AG20443 (cell line): Measurements from ENCODE around the gene PTBP1.

Experiments used
- DNase-seq: peaks from one replicate; pipeline ENCODE4 v3.0.0; 2012; ENCODE audit warnings: low spot score, mixed read lengths

Gene PTBP1

DNA sequence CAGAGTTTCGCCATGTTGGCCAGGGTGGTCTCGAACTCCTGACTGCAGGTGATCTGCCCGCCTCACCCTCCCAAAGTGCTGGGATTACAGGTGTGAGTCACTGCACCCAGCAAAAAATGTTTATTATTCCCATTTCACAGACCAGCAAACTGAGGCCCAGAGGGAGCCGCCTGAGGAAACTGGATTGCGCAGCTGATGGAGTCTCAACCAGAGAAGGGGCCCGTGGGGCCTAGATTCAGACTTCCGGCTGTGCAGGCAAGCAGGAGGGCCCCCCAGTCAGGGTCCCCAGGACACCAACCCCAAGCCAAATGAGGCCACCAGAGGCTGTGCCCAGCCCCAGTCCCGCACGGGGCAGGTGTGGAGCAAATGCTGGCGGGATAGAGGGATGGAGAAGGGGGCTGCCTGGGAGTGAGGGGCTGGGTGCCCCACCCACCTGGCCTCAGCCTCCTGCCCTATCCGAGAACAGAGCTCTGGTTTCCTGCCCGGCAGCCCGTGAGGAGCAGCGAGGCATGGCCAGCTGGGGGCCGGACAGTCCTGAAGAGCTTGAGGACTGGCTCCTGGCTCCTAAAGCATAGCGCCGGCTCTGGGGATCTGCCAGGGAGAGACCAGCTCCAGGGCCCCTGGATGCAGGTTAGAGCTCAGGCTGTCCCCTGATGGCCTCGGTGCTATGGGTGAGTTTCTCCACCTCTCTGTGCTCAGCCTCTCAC, 24.4 kb upstream of the PTBP1 start:
- peak; percentile 7 for DNase-seq

DNA sequence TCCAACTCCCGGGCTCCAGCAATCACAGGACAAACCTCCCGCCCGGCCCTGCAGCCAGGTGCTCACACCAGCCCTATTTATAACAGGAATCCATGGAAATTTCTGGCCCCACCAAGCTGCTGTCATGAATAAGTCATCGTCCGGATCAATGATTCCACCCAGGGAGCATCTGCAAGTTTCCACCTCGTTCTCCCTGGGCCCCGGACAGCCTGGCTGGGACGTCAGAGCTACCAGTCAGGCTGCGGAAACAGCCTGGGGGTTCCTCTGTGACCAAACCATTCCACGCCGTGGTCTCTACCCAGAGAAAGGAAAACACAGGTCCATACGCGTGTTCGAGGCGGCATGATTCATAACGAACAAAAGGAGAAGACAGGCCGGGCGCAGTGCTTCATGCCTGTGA, 20.7 kb upstream of the PTBP1 start:
- no peak for DNase-seq

DNA sequence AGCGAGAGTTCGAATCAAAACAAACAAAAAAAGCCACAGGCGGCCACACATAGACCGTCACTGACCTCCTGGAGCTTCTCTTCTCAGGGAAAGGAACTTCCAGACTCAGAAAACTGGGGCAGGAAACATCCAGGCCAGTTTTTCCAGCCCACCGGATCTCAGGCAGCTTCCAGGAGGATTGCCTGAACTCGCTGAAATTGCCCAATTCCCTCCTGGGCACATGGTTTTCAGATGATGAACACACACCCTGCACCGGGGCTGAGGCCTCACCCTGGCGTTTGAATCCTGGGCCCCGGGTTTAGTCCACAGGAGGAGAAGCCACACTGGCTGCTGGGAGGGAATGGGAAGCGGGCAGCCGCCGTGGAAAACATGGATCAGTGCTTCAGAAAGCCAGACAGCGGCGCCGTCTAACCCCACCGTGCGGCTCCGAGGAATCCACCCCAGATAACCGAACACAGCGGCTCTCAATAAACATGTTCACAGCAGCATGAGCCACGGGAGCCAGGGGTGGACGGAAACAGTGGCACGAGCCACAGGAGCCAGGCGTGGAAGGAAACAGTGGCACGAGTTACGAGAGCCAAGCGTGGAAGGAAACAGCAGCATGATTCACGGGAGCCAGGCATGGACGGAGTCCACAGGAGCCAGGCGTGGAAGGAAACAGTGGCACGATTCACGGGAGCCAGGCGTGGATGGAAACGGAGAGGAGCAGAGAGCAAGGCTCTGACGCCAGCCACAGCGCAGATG, 18.2 kb upstream of the PTBP1 start:
- peak; percentile 90 for DNase-seq

DNA sequence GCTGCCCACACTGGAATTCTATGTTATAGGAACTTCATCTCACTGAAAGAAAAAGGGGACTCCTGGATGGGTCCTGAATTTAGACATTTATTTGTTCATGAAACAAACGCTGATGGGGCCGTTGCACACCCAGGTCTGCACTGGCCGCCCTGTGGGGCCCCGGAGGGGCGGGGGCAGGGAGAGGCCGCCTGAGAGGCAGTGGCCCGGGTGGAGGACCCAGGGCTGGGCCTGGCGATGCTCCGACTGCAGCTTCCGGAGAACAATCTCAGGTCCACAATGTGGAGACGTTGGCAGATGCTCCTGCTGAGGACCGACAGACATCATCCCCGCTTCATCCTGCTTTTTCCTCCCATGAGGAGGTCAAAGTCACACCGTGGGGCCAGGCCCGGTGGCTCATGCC, 16.3 kb upstream of the PTBP1 start:
- DNase-seq = no peak

DNA sequence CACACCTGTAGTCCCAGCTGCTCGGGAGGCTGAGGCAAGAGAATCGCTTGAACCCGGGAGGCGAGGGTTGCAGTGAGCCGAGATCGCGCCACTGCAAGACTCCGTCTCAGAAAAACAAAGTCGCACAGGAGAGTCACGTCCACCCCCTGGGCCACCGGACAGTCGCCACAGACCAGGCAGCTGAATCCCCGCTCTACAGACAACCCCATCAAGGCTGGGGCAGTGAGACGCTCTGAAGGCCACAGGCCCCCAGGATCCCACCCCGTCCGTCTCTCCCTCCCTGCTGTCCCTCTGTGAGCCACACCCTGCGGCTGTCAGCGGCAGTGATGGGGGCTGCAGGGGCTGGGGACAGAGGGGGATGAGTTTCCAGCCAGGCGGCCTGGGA, 15.5 kb upstream of the PTBP1 start:
- no peak for DNase-seq

DNA sequence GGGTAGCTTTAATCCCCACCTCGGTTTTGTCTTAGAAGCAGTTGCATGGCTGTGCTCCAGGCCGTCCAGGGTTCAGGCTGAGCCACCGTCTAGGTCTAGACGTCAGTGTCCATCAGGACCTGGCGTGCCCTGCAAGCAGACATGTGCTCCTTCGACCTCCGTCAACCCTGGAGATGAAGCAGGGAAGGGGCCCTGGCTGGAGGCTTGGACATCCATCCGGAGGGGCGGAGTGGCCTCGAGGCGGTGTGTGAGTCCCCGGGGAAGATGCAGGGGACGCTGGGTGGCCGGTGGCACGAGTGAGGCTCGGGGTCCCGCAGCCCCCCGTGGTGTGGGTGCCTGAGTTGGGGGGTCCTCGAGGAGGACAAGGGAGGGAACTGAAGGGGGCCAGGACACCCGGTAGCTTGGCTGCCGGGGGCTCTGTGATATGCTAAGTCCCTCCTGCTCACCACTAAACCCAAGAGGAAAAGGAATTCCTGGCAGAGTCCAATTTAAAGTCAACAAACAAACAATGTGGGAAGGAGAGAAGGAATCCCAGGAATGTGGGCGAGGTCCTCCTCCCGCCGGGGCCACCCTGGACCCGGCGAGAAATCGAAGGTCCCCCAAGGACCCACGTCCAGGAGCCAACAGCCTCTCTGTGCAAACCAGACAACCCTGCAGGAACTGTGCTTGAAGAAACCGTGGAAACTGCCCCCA, 14.9 kb upstream of the PTBP1 start:
- peak; percentile 75 for DNase-seq

DNA sequence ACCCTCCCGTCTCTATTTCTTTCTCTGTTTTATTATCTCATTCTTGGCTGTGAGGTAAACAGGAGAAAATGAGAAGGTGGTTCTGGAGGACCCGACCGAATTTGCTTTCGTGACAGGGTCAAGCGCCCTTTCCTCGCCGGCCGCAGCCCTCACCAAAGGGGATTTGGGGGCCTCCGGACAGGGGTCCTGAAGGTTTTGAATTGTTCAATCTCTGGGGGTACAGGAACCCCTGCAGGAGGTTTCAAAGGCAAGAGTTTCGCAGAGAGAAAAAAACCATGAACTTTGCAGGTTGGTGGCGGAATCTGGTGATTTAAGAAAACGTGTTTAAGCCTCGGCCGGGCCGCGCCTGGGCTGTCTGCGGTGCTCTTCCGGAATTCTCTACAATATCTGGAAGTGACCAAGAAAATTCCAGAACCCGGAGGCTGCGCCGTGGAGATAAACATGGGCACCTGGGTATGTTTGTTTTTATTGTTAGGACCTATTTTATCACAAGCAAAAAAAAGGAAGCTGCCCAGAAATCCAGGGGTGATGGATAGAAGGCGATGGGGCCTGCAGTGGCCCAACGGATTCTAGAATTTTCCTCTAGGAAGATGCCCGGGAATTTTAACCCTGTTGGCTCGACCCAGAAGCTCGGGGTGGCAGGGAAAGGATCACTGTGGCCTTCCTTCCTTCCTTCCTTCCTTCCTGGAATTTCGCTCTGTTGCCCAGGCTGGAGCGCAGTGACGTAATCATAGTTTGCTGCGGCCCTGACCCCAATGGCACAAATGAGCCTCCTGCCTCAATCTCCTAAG, 14.2 kb upstream of the PTBP1 start:
- no peak for DNase-seq

DNA sequence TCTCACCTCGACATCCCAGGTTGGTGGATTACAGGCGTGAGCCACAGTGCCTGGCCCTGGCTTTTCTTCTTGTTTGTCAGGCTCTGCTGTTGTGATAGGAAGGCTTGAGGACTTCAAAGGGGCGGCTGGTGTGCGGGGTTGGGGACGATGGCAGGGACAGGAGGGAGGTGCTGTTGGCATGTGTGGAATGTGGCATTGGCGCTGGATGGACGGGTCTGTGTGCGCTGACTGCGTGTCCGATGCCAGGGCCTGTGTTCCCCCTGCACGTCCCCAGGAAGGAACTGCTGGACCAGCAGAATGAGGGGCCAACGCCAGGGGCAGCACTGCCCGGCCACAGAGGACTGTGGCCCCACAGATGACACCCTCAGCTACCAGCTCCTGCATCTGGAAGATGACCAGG, 12.7 kb upstream of the PTBP1 start:
- no peak for DNase-seq

DNA sequence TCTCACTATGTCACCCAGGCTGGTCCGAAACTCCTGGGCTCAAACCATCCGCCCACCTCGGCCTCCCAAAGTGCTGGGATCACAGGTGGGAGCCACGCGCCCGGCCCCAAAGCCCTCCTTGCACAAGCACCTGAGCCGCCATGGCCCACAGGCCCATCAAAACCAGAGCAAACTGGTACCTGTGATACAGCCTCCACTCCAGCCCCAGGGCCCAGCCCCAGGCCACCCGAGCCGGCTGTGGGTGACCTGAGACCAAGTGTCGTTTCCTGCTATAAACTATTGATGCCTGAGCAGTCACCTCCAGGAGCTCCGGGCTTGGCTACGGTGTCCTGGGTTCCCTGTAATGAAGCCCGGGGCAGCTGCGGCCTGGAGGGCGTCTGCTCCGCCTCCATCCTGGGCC, 9.7 kb upstream of the PTBP1 start:
- no peak for DNase-seq

DNA sequence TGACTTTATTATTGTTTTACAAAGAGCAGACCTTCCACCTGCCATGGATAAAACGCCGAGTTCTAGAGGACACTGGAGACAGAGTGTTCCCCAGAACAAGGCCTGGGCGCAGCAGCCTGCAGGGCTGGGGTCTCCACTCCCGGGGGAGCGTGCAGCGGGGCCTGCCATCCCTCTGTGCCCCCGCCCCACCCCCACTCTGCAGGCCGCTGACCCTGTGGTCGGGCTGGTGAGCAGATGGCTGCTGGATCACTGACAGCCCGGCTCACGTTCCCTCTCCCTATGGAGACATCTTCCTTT, 8.6 kb upstream of the PTBP1 start:
- DNase-seq = no peak

DNA sequence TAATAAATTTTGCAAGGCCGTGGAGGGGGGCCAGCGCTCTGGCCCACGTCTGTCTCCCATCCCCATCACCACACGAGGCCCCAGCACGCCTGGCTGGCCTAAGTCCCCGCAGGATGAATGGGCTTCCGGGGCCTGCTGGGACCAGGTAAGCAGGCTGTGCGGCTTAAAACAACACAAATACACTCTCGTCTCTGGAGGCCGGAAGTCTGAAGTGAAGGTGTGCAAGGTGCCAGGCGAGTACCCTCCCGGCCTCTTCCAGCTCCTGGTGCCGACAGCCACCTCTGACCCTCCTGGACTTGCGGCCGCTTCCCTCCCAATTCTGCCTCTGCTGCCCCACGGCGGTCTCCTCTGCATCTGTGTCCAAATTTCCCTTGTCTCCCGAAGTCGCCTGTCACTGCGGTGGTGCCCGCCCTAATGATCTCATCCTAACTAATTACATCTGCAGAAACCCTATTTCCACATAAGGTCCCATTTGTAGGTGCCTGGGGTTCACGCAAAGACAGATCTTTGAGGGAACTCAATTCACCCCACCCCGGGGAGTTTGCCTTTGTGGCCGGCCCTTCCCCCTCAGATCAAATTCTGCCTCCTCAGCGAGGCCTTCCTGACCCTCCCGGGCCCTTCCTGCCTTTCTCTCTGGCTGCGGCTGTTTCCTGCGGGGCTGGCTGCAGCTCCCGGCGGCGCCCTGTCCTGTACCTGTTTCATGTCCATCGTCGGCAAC, 8.1 kb upstream of the PTBP1 start:
- DNase-seq = peak; percentile 25

DNA sequence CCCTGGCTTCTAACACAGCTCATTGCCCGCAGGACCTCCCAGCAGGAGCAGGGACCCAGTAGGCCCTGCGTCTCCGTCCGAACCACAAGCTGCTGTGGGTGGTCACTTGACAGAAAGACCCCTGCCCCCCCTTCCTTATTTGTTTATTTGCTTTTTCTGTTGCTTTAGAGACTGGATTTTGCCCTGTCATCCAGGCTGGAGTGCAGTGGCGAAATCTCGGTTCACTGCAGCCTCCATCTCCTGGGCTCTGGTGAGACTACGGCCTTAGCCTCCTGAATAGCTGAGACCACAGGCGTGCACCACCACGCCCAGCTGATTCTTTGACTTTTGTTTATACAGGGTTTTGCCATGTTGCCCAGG, 7.6 kb upstream of the PTBP1 start:
- DNase-seq = no peak

DNA sequence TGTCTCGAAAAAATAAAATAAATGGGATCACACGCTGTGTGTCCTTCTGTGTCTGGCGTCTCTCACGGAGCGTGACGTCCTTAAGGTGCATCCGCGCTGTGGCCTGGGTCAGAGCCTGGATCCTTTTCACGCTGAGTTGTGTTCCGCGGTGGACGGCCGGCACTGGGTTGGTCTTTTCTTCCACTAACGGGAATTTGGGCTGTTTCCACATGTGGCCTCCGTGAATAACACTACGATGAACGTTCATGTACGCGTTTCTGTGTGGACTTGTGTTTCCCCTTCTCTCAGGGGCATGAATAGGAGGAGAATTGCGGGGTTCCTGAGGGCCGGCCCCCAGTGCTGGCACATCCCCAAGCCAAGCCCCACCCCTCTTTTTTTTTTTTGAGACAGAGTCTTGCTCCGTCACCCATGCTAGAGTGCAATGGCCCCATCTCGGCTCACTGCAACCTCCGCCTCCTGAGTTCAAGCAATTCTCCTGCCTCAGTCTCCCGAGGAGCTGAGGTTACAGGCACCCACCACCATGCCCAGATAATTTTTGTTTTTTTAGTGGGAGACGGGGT, 6.2 kb upstream of the PTBP1 start:
- no peak for DNase-seq

DNA sequence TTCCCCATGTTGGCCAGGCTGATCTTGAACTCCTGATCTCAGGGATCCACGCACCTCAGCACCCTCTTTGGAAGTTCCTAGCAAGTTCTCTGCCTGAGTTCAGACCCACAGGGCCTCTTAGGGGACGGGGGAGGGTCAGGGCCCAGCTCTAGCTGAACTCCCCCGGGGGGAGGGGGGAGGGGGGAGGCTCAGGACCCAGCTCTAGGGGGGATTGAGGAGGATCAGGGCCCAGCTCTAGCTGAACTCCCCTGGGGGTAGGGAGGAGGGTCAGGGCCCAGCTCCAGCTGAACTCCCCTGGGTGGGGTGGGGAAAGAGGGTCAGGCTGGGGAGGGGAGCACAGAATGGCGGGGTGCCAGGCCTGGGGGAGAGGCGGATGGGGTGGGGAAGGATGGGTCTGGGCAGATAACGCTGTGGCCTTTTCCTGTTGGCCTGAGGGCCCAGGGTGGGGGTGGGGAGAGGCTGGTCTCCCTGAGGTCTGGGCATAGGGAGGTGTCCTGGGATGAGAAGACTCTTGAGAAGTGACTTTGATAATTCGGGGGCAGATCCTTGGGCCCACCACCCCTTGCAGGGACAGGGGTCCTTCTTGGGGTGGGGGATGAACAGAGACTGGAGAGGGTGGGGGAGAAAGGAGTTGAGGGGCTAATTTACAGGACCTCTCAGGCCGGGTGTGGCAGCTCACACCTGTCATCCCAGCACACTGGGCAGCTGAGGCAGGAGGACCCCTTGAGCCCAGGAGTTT, 5.5 kb upstream of the PTBP1 start:
- no peak for DNase-seq

DNA sequence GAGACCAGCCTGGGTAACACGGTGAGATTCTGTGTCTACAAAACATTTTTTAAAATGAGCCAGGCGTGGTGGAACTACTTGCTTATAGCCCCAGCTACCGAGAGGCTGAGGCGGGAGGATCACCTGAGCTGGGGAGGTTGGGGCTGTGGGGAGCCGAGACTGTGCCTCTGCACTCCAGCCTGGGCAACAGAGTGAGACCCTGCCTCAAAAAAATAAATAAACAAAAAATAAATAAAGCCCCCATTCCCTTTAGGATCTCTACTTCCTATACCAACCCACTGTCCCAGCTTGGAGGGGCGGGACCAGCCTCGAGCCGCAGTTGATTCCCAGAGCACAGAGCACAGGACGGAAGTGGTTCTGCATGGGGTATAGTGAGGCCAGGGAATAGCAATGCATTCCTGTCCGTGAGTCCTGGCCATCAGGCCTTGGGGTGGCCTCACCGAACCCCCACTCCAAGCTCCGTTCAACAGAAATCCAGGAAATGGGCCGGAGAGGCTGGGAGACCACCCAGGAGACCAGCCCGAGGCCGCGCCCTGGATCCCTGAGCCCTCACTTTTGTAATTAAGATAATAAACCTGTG, 4.9 kb upstream of the PTBP1 start:
- DNase-seq = no peak

DNA sequence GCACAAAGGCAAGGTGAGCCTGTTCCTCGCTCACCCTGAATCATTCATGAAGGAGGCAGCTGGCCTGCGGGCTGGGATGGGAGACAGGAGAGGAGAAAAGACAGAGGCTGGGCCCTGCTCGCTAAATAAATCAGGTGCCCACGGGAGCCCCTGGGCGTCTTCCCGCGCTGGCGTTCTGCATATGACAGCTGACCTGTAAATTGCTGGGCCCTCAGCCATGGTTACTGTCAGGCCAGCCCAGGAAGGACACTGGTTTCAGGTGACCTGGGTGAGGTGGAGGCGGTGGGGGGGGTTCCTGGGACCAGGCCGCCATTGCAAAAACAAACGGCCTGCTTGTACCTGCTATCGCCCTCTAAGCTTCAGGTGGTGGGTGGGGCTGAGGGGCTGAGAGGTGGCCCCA, 3.4 kb upstream of the PTBP1 start:
- no peak for DNase-seq

DNA sequence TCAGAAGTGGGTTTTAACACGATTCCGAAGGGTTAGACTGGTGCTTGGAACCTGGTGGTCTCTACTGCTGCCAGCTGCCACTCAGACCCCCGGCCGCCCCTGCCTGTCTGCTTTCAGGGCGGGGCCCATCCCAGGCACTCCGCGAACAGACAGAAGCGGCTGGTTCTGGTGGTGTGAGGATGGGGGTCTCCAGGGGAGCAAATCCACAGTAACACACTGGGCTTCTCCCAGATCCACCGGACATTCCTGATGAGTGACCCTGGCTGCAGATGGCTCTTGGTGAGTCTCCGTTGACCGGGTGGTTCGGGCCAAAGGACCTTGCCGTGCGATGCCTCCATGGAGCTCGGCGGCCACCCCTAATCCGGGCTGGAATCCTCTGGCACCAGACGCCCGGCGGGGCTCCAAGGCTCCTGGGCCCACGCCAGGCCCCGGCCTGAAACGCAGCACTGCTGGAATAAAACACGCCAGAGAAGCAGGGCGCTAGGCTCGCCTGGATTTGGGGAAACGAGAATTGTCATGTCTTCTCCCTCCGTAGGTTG, 2.1 kb upstream of the PTBP1 start:
- DNase-seq = peak; percentile 25

DNA sequence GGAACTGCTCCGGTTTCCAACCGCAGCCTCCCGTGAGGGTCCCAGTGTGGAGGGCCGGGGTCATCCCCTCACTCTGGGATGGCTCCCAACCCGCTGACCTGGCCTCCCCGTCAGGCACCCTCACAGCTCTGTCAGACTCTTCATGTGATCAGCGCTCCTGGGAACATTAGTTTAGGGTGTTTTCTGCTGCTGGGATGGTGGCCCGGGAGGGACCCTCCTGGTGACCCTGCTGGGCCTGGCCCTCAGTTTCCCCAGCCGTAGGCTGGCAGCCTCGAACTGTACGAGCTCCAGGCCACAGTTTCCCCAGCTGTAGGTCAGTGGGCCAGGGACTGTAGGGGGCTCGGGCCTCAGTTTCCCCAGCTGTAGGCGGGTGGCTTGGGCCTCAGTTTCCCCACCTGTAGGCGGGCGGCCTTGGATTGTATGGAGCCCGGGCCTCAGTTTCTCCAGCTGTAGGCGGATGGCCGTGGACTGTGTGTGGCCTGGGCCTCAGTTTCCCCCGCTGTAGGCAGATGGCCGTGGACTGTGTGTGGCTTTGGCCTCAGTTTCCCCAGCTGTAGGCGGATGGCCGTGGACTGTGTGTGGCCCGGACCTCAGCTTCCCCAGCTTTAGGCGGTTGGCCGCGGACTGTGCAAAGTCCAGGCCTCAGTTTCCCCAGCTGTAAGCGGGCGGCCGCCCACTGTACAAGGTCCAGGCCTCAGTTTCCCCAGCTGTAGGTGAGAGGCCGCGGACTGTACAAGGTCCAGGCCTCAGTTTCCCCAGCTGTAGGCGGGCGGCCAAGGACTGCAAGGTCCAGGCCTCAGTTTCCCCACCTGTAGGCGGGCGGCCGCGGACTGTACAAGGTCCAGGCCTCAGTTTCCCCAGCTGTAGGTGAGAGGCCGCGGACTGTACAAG, 1.3 kb upstream of the PTBP1 start:
- DNase-seq = no peak
